ENCODE measurements around the gene CPAMD8.
A peak's percentile ranks its signal among the peaks of the same experiment; 100 is the strongest.

The CPAMD8 gene

GRCh38 chr19:16957151-16957701 is 69.4 kb downstream of the CPAMD8 start:
- DNase-seq (ENCODE audit: low read depth): peak; percentile 17
- no peak overlapping the region for H3K4me3 ChIP-seq (ENCODE audit: control insufficient read depth, low read depth, low read length)
- no peak for TF ChIP-seq CTCF (IDR thresholded peaks at IDR 0.05; ENCODE audit: control insufficient read depth, insufficient read depth, low read depth, low read length, missing control alignments)

DNA sequence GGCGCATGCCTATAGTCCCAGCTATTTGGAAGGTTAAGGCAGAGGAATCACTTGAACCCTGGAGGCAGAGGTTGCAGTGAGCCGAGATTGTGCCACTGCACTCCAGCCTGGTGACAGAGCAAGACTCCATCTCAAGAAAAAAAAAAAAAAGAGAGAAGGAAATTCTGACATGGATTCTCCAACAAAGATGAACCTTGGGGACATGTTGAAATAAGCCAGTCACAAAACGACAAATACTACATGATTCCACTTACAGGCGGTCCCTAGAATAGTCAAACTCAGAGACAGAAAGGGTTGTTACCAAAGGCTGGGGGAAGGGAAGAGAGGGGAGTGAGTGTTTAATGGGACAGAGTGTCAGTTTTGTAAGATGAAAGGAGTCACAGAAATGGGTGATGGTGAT is 71.4 kb downstream of the CPAMD8 start:
- H3K4me3 ChIP-seq (ENCODE audit: control insufficient read depth, low read depth, low read length): no peak overlapping the region
- no peak for DNase-seq (ENCODE audit: low read depth)
- TF ChIP-seq CTCF (IDR thresholded peaks at IDR 0.05; ENCODE audit: control insufficient read depth, insufficient read depth, low read depth, low read length, missing control alignments): no peak

GRCh38 chr19:16952046-16952445 is 74.6 kb downstream of the CPAMD8 start:
- no peak overlapping the region for H3K4me3 ChIP-seq (ENCODE audit: control insufficient read depth, low read depth, low read length)
- TF ChIP-seq CTCF (IDR thresholded peaks at IDR 0.05; ENCODE audit: control insufficient read depth, insufficient read depth, low read depth, low read length, missing control alignments): no peak
- no peak for DNase-seq (ENCODE audit: low read depth)

GRCh38 chr19:16951529-16951928 is 75.1 kb downstream of the CPAMD8 start:
- TF ChIP-seq CTCF (IDR thresholded peaks at IDR 0.05; ENCODE audit: control insufficient read depth, insufficient read depth, low read depth, low read length, missing control alignments): no peak
- no peak for DNase-seq (ENCODE audit: low read depth)
- H3K4me3 ChIP-seq (ENCODE audit: control insufficient read depth, low read depth, low read length): no peak overlapping the region

DNA sequence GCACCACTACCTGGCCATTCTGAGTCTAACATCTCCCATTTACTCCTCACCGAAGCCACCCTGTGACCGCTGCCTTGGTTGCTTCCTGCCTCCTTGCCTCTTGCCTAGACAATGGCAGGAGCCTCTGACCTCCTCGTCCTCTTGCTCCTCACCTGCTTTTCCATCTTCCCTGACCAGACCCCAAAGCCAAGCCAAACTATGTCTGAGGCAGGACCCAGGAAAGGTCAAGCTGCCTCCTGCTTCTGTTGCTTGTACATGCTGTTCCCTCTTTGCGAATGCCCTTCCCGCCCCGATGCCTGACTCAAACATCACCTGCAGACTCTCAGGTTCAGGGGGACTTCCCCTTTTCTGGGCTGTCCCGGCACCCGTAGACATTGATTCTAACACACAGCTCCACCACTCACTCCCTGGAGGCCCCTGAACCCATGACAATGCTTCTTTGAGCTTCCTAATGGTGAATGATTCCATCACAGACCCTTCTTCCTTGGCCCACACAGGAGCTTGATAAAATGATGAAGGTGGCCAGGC is 77.0 kb downstream of the CPAMD8 start:
- H3K4me3 ChIP-seq (ENCODE audit: control insufficient read depth, low read depth, low read length): no peak overlapping the region
- TF ChIP-seq CTCF (IDR thresholded peaks at IDR 0.05; ENCODE audit: control insufficient read depth, insufficient read depth, low read depth, low read length, missing control alignments): no peak
- DNase-seq (ENCODE audit: low read depth): no peak

DNA sequence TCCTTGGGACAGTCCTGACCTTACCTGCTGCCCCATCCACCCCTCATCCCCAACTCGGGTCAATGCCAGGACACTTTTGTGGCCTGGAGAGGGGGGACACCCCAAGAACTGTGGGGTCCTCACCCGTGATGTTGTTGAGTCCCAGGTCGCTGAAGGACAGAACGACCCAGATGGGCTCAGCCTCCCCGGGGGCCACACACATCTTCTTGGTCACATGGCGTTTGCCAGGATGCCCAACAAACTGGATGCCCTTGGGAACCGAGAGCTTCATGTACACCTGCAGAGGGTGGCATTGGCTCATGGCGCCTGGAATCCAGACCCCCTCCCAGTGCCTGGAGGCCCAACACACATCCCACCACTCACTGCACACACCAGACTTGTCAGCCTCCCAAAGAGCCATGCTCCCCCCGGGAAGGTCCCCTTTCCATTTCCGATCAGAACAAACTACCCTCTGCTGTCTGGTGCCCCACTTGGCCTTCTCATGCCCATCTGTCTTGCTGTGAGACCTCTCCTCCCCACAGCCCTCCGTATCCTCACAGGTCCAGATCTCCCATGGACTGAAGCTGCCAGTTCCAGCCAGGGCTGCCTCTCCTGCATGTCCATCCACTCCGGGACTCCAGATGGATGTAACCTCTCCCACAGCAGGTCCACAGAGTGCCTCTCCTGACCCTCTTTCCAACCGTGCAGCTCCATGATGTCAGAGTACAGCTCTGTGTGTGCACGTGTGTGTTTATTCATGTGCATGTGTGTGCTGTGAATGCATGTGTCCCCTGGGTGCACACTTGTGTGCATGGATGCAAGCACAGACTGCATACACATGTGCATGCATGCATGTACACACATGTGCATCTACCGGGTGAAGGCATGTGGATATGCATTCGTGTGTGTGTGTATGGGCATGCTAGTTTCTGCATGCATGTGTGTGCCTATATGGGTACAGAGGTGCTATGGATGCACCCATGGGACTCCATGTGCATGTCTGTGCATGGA is 79.4 kb downstream of the CPAMD8 start:
- TF ChIP-seq CTCF (IDR thresholded peaks at IDR 0.05; ENCODE audit: control insufficient read depth, insufficient read depth, low read depth, low read length, missing control alignments): no peak
- no peak overlapping the region for H3K4me3 ChIP-seq (ENCODE audit: control insufficient read depth, low read depth, low read length)
- DNase-seq (ENCODE audit: low read depth): no peak

Data from AG09309 (cell line).